HUES6 (cell line): ENCODE measurements around the gene CNTN6.

ENCODE experiments used
- H3K27ac ChIP-seq: 2 replicates; pipeline ENCODE4 v1.7.0; 2013; ENCODE audit warnings: low read depth, mild to moderate bottlenecking, low read length, inconsistent platforms
- H3K27me3 ChIP-seq: 2 replicates; pipeline ENCODE4 v1.6.1; 2013; ENCODE audit warnings: low read length; ENCODE audit not compliant: control insufficient read depth, insufficient read depth
- H3K36me3 ChIP-seq: 2 replicates; pipeline ENCODE4 v1.6.1; 2013; ENCODE audit warnings: low read length; ENCODE audit not compliant: control insufficient read depth, insufficient read depth
- H3K4me1 ChIP-seq: 2 replicates; pipeline ENCODE4 v1.6.1; 2013; ENCODE audit warnings: low read length; ENCODE audit not compliant: control insufficient read depth, insufficient read depth
- H3K4me3 ChIP-seq: 2 replicates; pipeline ENCODE4 v1.5.1; 2013; ENCODE audit warnings: low read depth, low read length
- H3K9ac ChIP-seq: one replicate; pipeline ENCODE4 v1.6.1; 2013; ENCODE audit warnings: mild to moderate bottlenecking, low read length
- H3K9me3 ChIP-seq: 2 replicates; pipeline ENCODE4 v1.6.1; 2013; ENCODE audit warnings: low read depth, low read length; ENCODE audit not compliant: control insufficient read depth, insufficient read depth

CNTN6 gene

GRCh38 chr3:1092771-1093170 is at the start of gene CNTN6:
Gene CNTN6 (plus strand): TSS chr3:1093024. CDS start chr3:1148009, 54,985 bp downstream.
- H3K27ac ChIP-seq: no peak within 1 kb of the TSS
- peaks cover 7% of the 10 kb centered on the region for H3K4me1 ChIP-seq
- no peaks in the 10 kb centered on the region for H3K9me3 ChIP-seq
- H3K9ac ChIP-seq: no peak within 1 kb of the TSS
- H3K27me3 ChIP-seq: no peaks in the 10 kb centered on the region
- no peak within 1 kb of the TSS for H3K4me3 ChIP-seq
- no peaks in the 10 kb centered on the region for H3K36me3 ChIP-seq

GRCh38 chr3:1048558-1048957 is 44.3 kb upstream of the CNTN6 start:
- no peaks in the 10 kb centered on the region for H3K4me1 ChIP-seq
- H3K36me3 ChIP-seq: no peaks in the 10 kb centered on the region
- H3K9ac ChIP-seq: no peak overlapping the region

GRCh38 chr3:1055870-1056269 is 37.0 kb upstream of the CNTN6 start:
- Histone ChIP-seq H3K4me3 (no peak overlapping the region), H3K4me1 (no peaks in the 10 kb centered on the region), H3K36me3 (no peaks in the 10 kb centered on the region), H3K9ac (no peak overlapping the region), H3K27me3 (no peaks in the 10 kb centered on the region), H3K27ac (no peak overlapping the region), H3K9me3 (no peaks in the 10 kb centered on the region)

More at GRCh38 chr3:1048558-1048957, 44.3 kb upstream of the CNTN6 start:
- H3K9me3 ChIP-seq: no peaks in the 10 kb centered on the region
- H3K27me3 ChIP-seq: no peaks in the 10 kb centered on the region
- H3K4me3 ChIP-seq: no peak overlapping the region
- H3K27ac ChIP-seq: no peak overlapping the region

- H3K9me3 ChIP-seq: no peaks in the 10 kb centered on the region
- no peaks in the 10 kb centered on the region for H3K27me3 ChIP-seq
- H3K4me1 ChIP-seq: no peaks in the 10 kb centered on the region
- no peaks in the 10 kb centered on the region for H3K36me3 ChIP-seq
- H3K9ac ChIP-seq: no peak overlapping the region
- H3K4me3 ChIP-seq: no peak overlapping the region
- H3K27ac ChIP-seq: no peak overlapping the region
Measured at GRCh38 chr3:1056744-1057143, 36.1 kb upstream of the CNTN6 start.

- Histone ChIP-seq H3K9me3 (no peaks in the 10 kb centered on the region), H3K4me1 (no peaks in the 10 kb centered on the region), H3K27ac (no peak overlapping the region), H3K36me3 (no peaks in the 10 kb centered on the region), H3K27me3 (no peaks in the 10 kb centered on the region), H3K9ac (no peak overlapping the region), H3K4me3 (no peak overlapping the region)
Measured at GRCh38 chr3:1057436-1057835, 35.4 kb upstream of the CNTN6 start.

GRCh38 chr3:1068985-1069384 is 23.8 kb upstream of the CNTN6 start:
- no peak overlapping the region for H3K9ac ChIP-seq
- no peaks in the 10 kb centered on the region for H3K4me1 ChIP-seq
- no peak overlapping the region for H3K4me3 ChIP-seq
- H3K9me3 ChIP-seq: no peaks in the 10 kb centered on the region
- no peak overlapping the region for H3K27ac ChIP-seq
- H3K27me3 ChIP-seq: no peaks in the 10 kb centered on the region
- H3K36me3 ChIP-seq: no peaks in the 10 kb centered on the region

GRCh38 chr3:1072041-1072440 is 20.8 kb upstream of the CNTN6 start:
- Histone ChIP-seq H3K27me3 (no peaks in the 10 kb centered on the region), H3K4me3 (no peak overlapping the region), H3K36me3 (no peaks in the 10 kb centered on the region), H3K9me3 (no peaks in the 10 kb centered on the region), H3K27ac (no peak overlapping the region), H3K9ac (no peak overlapping the region), H3K4me1 (no peaks in the 10 kb centered on the region)

GRCh38 chr3:1079662-1080061 is 13.2 kb upstream of the CNTN6 start:
- H3K27me3 ChIP-seq: no peaks in the 10 kb centered on the region
- no peak overlapping the region for H3K27ac ChIP-seq
- H3K9ac ChIP-seq: no peak overlapping the region
- H3K4me3 ChIP-seq: no peak overlapping the region
- no peaks in the 10 kb centered on the region for H3K36me3 ChIP-seq
- H3K9me3 ChIP-seq: no peaks in the 10 kb centered on the region
- H3K4me1 ChIP-seq: no peaks in the 10 kb centered on the region

GRCh38 chr3:1082108-1082507 is 10.7 kb upstream of the CNTN6 start:
- no peaks in the 10 kb centered on the region for H3K27me3 ChIP-seq
- no peaks in the 10 kb centered on the region for H3K9me3 ChIP-seq
- H3K4me3 ChIP-seq: no peak overlapping the region
- no peak overlapping the region for H3K27ac ChIP-seq
- H3K4me1 ChIP-seq: no peaks in the 10 kb centered on the region
- H3K36me3 ChIP-seq: no peaks in the 10 kb centered on the region
- no peak overlapping the region for H3K9ac ChIP-seq

GRCh38 chr3:1087066-1087560 is 5.7 kb upstream of the CNTN6 start:
- no peak overlapping the region for H3K9ac ChIP-seq
- H3K4me3 ChIP-seq: no peak overlapping the region

GRCh38 chr3:1088503-1088902 is 4.3 kb upstream of the CNTN6 start:
- Histone ChIP-seq H3K9me3 (no peaks in the 10 kb centered on the region), H3K4me1 (peaks cover 7% of the 10 kb centered on the region), H3K36me3 (no peaks in the 10 kb centered on the region), H3K27me3 (no peaks in the 10 kb centered on the region), H3K4me3 (no peak overlapping the region), H3K9ac (no peak overlapping the region), H3K27ac (no peak overlapping the region)

More at GRCh38 chr3:1087066-1087560, 5.7 kb upstream of the CNTN6 start:
- H3K27ac ChIP-seq: no peak overlapping the region
- H3K4me1 ChIP-seq: no peaks in the 10 kb centered on the region
- H3K9me3 ChIP-seq: no peaks in the 10 kb centered on the region
- no peaks in the 10 kb centered on the region for H3K36me3 ChIP-seq
- no peaks in the 10 kb centered on the region for H3K27me3 ChIP-seq

GRCh38 chr3:1091286-1091685 is 1.5 kb upstream of the CNTN6 start:
- Histone ChIP-seq H3K27ac (no peak overlapping the region), H3K4me1 (peaks cover 7% of the 10 kb centered on the region), H3K4me3 (no peak overlapping the region), H3K36me3 (no peaks in the 10 kb centered on the region), H3K9ac (no peak overlapping the region), H3K27me3 (no peaks in the 10 kb centered on the region), H3K9me3 (no peaks in the 10 kb centered on the region)
